ENCODE results near the gene ELK4. TPM values are rescaled to one million over a fixed set of nuclear protein-coding genes. Genes with fewer than 3 reads are reported as not detected.
"Not testable (repeated sequence)": the region's sequence is repeated elsewhere in the genome, so short reads cannot be mapped to it uniquely, and the experiment has no call there.

The ELK4 gene
- total and polyA plus RNA-seq, 9 donors = 5.8 to 69.5 (median 48.7) TPM

DNA sequence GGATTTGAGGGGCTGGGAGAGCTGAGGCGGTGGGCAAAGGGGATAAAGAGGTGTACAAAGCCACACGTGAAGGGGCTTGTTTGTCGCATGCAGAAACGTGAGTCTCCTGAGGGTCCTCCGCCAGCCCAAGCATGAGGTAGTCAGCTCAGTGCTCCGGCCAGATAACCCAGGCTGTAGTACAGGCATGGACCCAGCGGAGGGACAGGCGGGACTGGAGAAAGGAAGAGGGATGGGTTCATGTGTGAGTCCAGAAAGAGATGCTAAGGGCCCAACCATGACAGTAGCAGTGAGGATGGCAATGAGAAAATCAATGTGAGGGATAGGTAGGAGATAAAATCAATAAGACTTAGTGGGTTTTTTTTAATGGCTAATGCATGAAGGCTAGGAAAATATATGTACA, 13.7 kb upstream of the ELK4 start:
- intact Hi-C loops (cut with DNase I) = loop anchor here in 1 of 4 donors (5.0 kb wide), 1 partner anchor 48 kb away; no protein-coding TSS in a partner anchor
- WGBS, 3 donors = 88 to 90% (median 90%) methylated on average over 8 of the region's 8 CpGs

GRCh38 chr1:205642679-205643307, 11.0 kb upstream of the ELK4 start:
- no peaks in the 10 kb centered on the region for H3K36me3 ChIP-seq
- H3K4me1 ChIP-seq (ENCODE audit: insufficient read depth) = no peaks in the 10 kb centered on the region
- no peaks in the 10 kb centered on the region for H3K27me3 ChIP-seq
- intact Hi-C loops (cut with DNase I) = no loop called here
- DNase-seq = no peak
- TF ChIP-seq EP300 (IDR thresholded peaks at IDR 0.05) (no peak), POLR2A (IDR thresholded peaks at IDR 0.05) (no peak)
- TF ChIP-seq, protein P1, sequence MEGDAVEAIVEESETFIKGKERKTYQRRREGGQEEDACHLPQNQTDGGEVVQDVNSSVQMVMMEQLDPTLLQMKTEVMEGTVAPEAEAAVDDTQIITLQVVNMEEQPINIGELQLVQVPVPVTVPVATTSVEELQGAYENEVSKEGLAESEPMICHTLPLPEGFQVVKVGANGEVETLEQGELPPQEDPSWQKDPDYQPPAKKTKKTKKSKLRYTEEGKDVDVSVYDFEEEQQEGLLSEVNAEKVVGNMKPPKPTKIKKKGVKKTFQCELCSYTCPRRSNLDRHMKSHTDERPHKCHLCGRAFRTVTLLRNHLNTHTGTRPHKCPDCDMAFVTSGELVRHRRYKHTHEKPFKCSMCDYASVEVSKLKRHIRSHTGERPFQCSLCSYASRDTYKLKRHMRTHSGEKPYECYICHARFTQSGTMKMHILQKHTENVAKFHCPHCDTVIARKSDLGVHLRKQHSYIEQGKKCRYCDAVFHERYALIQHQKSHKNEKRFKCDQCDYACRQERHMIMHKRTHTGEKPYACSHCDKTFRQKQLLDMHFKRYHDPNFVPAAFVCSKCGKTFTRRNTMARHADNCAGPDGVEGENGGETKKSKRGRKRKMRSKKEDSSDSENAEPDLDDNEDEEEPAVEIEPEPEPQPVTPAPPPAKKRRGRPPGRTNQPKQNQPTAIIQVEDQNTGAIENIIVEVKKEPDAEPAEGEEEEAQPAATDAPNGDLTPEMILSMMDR (IDR thresholded peaks at IDR 0.05) = no peak
- no peaks in the 10 kb centered on the region for H3K9me3 ChIP-seq
- H3K27ac ChIP-seq = no peak overlapping the region
- no peak overlapping the region for H3K4me3 ChIP-seq
- 93 to 94% (median 93%) methylated on average over 2 of the region's 2 CpGs for WGBS, 3 donors

More for the DNA sequence above, 13.7 kb upstream of the ELK4 start:
- Histone ChIP-seq H3K9me3 (no peaks in the 10 kb centered on the region), H3K4me3 (no peak overlapping the region), H3K27me3 (no peaks in the 10 kb centered on the region), H3K4me1 (ENCODE audit: insufficient read depth) (no peaks in the 10 kb centered on the region), H3K36me3 (no peaks in the 10 kb centered on the region), H3K27ac (no peak overlapping the region)
- no peak for TF ChIP-seq EP300 (IDR thresholded peaks at IDR 0.05)
- no peak for TF ChIP-seq POLR2A (IDR thresholded peaks at IDR 0.05)
- TF ChIP-seq, protein P1 (IDR thresholded peaks at IDR 0.05) = no peak
- DNase-seq = no peak

- intact Hi-C loops (cut with DNase I) = loop anchor here in 2 of 4 donors (5.0 to 10.0 kb wide), 2 partner anchors 112 to 115 kb away; no protein-coding TSS in a partner anchor
- no peak for DNase-seq
- Histone ChIP-seq H3K27ac (no peak overlapping the region), H3K27me3 (no peaks in the 10 kb centered on the region), H3K9me3 (no peaks in the 10 kb centered on the region), H3K36me3 (no peaks in the 10 kb centered on the region), H3K4me3 (no peak overlapping the region), H3K4me1 (ENCODE audit: insufficient read depth) (no peaks in the 10 kb centered on the region)
- no peak for TF ChIP-seq EP300 (IDR thresholded peaks at IDR 0.05)
- 92 to 100% (median 97%) methylated on average over 1 of the region's 1 CpG for WGBS, 3 donors
These were observed 7.8 kb upstream of the ELK4 start for GRCh38 chr1:205639567-205639966.

DNA sequence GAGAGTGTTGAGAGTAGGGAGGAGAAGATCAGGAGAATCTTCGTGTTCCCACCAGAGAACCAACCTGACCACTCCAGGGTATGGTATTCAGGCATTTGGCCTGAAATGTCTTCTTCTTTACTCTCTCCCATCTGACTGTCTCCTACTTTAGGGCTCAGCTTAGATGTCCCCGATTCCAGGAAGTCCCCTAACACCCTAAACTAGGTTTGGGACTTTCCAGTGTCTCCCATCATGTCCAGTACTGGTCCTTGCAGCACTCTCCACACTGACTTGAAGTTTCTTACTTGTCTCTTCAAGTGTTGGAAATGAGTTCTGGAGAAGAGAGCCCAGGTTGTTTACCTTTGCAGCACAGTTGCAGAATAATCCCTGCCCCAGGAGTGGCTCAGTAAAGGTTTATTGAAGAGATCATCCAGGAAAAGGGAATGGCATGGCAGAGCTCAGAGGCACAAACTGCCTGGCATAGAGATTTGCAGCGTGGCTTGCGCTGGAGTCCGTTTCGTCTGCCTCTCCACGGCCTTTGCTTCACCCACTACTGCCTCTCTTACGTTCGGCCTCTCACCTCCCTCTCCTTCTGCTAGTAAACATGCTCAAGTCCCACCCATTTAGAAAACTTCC, 6.2 kb upstream of the ELK4 start:
- WGBS, 3 donors = 90 to 93% (median 91%) methylated on average over 9 of the region's 9 CpGs
- Histone ChIP-seq H3K27ac (no peak overlapping the region), H3K9me3 (no peaks in the 10 kb centered on the region), H3K4me3 (no peak overlapping the region), H3K27me3 (no peaks in the 10 kb centered on the region), H3K36me3 (no peaks in the 10 kb centered on the region), H3K4me1 (ENCODE audit: insufficient read depth) (no peaks in the 10 kb centered on the region)
- intact Hi-C loops (cut with DNase I) = loop anchor here in 2 of 4 donors (5.0 to 10.0 kb wide), 2 partner anchors 111 to 113 kb away; no protein-coding TSS in a partner anchor
- DNase-seq = no peak
- TF ChIP-seq POLR2A (IDR thresholded peaks at IDR 0.05) (no peak), EP300 (IDR thresholded peaks at IDR 0.05) (no peak)
- TF ChIP-seq, protein P1 (IDR thresholded peaks at IDR 0.05) = no peak

- Histone ChIP-seq H3K4me1 (ENCODE audit: insufficient read depth) (no peaks in the 10 kb centered on the region), H3K4me3 (no peak overlapping the region), H3K9me3 (no peaks in the 10 kb centered on the region), H3K27me3 (no peaks in the 10 kb centered on the region), H3K27ac (no peak overlapping the region), H3K36me3 (no peaks in the 10 kb centered on the region)
- intact Hi-C loops (cut with DNase I) = loop anchor here in 2 of 4 donors (5.0 to 10.0 kb wide), 2 partner anchors 109 to 112 kb away; no protein-coding TSS in a partner anchor
- TF ChIP-seq EP300 (IDR thresholded peaks at IDR 0.05) (no peak), POLR2A (IDR thresholded peaks at IDR 0.05) (no peak)
- TF ChIP-seq, protein P1 (IDR thresholded peaks at IDR 0.05) = no peak
- no peak for DNase-seq
- WGBS, 3 donors = 1 to 3% (median 3%) methylated on average over 4 of the region's 4 CpGs
These were observed 4.9 kb upstream of the ELK4 start for GRCh38 chr1:205636732-205637131.

- not testable (repeated sequence) for H3K9me3 ChIP-seq; DNase-seq; H3K4me3 ChIP-seq; H3K36me3 ChIP-seq; H3K27me3 ChIP-seq; H3K27ac ChIP-seq; H3K4me1 ChIP-seq (ENCODE audit: insufficient read depth)
- intact Hi-C loops (cut with DNase I) = loop anchor here in 2 of 4 donors (5.0 to 10.0 kb wide), 2 partner anchors 109 to 111 kb away; no protein-coding TSS in a partner anchor
- 78 to 81% (median 81%) methylated on average over 7 of the region's 7 CpGs for WGBS, 3 donors
These were observed 4.3 kb upstream of the ELK4 start for GRCh38 chr1:205636138-205636530.

All from ovary (tissue), 9 donors.